GM19438 (cell line): ENCODE results near the gene PRPH.
"Not testable (repeated sequence)": the region's sequence is repeated elsewhere in the genome, so short reads cannot be mapped to it uniquely, and the experiment has no call there.

Experiments
- ATAC-seq: cut with Tn5 transposase; IDR thresholded peaks from one replicate; pipeline ENCODE4 v1.9.1; 2021; ENCODE audit warnings: low read depth; ENCODE audit not compliant: unreplicated experiment

PRPH gene

GRCh38 chr12:49297695-49298060 is 2.7 kb downstream of the PRPH start:
- ATAC-seq = no peak

DNA sequence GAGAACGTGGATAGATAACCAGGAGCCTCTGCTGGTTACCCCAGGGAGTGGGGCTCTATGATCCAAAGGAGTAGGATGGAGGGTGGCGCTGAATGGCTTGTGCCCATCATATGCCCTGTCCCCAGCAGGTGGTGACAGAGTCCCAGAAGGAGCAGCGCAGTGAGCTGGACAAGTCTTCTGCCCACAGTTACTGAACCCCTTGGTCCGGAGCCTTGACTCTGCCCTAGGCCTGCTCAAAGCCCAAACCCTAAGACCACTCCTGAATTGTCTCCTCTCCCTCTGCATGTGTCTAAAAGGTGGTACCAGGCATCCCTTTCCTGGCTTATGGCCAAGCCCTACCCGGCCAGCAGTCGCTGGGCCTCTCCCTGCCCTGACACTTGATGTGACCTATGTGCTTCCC is 3.2 kb downstream of the PRPH start:
- no peak for ATAC-seq

- ATAC-seq = no peak
Measured at GRCh38 chr12:49301760-49302159, 6.8 kb downstream of the PRPH start.

- ATAC-seq = no peak
Measured at GRCh38 chr12:49304161-49304560, 9.2 kb downstream of the PRPH start.

DNA sequence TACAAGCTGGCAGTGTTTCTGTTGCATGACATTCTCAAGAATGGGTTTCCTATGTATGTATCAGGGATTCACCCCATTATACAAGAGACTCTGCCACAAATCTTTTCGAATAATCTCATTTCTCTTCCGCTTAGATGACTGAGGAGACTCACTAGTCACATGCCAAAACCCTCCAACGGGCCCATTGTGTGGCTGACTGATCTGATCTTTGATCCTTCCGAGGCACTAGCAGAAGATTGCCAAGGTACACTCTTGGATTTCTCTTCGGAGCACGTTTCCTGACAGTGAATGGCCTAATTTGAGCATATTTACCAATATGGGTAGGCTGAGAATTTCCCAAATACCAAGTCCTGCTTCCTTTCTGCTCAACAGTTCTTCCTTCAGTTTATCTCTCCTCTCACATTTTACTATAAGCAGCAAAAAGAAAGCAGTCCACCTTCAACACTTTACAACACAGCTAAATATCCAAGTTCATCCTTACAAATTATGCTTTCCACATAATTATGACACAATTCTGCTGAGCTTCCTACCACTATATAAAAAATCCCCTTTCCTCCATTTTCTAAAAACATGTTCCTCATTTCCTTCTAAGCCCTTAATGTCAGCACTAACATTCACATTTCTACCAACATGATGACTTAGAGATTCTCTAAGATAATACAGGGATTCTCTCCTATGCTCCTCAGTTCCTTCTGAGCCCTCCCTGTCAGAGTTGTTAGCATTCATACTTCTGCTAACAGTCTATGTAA is 11.0 kb downstream of the PRPH start:
- no peak for ATAC-seq

DNA sequence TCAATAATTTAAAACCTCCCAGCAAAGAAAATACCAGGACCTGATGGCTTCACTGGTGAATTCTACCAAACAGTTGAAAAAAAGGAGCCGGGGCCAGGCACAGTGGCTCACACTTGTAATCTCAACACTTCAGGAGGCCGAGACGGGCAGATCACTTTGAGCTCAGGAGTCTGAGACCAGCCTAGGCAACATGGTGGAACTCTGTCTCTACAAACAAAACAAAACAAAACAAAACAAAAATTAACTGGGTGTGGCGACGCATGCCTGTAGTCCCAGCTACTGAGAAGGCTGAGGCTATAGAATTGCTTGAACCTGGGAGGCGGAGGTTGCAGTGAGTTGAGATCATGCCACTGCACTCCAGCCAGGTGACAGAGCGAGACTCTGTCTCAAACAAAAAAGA is 14.4 kb downstream of the PRPH start:
- no peak for ATAC-seq

- ATAC-seq = not testable (repeated sequence)
Measured at GRCh38 chr12:49310451-49311000, 15.6 kb downstream of the PRPH start.

DNA sequence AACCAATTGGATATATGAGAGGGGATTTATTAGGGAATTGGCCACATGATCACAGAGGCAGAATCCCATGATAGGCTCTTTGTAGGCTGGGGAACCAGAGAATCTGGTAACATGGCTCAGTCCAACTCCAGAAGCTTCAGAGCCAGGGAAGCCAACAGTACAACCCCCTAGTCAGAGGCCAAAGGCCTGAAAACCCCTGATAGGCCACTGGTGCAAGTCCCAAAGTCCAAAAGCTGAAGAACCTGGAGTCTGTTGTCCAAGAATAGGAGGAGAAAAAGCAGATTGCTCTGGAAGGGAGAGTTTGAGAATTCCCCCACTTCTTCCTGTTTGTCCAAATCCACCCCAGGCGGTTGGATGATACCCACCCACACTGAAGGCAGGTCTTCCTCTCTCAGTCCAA is 19.9 kb downstream of the PRPH start:
- ATAC-seq = no peak

DNA sequence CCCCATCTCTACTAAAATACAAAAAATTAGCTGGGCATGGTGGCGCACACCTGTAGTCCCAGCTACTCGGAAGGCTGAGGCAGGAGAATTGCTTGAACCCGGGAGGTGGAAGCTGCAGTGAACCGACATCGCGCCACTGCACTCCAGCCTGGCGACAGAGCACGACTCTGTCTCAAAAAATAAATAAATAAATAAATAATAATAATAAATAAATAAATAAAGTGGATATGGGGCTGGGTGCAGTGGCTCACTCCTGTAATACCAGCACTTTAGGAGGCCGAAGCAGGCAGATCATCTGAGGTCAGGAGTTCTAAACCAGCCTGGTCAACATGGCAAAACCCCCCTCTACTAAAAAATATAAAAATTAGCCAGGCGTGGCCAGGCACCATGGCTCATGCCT is 22.2 kb downstream of the PRPH start:
- ATAC-seq = not testable (repeated sequence)

- not testable (repeated sequence) for ATAC-seq
Measured at GRCh38 chr12:49320411-49321103, 25.6 kb downstream of the PRPH start.

DNA sequence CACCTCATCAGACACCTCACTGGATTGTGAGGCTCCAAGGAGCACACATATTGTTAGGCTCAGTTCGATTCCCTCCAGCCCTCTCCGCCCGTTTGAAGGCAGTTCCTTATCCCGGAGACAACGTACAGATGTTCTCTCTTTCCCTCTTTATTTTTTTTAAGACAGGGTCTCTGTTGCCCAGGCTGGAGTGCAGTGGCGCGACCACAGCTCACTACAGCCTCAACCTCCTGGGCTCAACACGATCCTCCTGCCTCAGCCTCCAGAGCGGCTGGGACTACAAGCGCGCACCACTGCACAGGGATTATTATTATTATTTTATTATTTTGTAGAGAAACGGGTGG is 27.4 kb downstream of the PRPH start:
- ATAC-seq = no peak

- ATAC-seq = peak; percentile 98
Measured at GRCh38 chr12:49322708-49323523, 28.0 kb downstream of the PRPH start, which contains the start of gene TROAP. TSS of gene TROAP (plus strand) at chr12:49323255. CDS start at chr12:49323609, 354 bp downstream.

DNA sequence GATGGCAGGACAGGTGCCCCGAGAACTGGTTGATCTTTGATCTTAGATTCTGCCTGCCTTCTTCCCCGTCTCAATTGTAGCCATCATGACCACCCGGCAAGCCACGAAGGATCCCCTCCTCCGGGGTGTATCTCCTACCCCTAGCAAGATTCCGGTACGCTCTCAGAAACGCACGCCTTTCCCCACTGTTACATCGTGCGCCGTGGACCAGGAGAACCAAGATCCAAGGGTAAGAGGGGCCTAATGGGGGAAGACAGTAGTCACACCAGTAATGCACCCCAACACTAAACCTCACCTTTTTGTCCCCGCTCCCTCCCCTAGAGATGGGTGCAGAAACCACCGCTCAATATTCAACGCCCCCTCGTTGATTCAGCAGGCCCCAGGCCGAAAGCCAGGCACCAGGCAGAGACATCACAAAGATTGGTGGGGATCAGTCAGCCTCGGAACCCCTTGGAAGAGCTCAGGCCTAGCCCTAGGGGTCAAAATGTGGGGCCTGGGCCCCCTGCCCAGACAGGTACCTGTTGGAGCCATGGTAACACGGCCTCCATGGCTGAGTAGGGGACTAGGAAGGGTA is 28.7 kb downstream of the PRPH start:
- no peak for ATAC-seq

GRCh38 chr12:49325606-49326005 is 30.7 kb downstream of the PRPH start:
- ATAC-seq = no peak

DNA sequence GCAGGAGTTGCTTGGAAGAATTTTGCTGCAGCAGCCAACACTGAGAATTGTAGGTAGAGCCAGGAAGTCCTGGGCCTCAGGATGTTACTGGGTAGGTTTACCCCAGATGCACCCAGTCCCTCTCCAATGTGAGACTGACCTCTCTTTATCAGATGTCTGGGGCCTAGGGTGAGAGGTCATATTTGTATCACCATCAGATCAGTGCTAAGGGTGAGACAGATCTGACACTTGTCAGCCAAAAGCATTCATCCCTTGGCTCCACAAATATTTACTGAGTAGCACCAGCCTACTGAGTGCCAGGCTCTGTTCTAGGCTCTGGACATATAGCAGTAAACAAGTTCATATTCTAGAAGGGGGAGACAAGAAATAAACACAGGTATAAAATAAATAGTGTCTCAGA is 32.4 kb downstream of the PRPH start:
- no peak for ATAC-seq

DNA sequence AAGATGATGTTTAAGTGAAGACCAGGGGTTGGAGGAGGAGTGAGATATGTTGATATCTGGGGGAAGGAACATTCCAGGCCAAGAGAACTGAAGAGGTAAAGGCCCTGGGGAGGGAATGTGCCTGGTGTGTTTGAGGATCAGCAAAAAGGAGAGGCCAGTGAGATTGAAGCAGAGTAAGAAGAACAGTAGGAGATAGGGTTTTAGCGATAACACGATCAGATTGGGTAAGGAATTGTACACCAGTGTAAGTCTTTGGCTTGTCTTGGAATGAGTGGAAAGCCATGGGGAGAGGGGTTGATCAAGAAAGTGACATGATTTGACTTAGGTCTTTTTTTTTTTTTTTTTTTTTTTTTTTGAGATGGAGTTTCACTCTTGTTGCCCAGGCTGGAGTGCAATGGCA is 32.9 kb downstream of the PRPH start:
- no peak for ATAC-seq

DNA sequence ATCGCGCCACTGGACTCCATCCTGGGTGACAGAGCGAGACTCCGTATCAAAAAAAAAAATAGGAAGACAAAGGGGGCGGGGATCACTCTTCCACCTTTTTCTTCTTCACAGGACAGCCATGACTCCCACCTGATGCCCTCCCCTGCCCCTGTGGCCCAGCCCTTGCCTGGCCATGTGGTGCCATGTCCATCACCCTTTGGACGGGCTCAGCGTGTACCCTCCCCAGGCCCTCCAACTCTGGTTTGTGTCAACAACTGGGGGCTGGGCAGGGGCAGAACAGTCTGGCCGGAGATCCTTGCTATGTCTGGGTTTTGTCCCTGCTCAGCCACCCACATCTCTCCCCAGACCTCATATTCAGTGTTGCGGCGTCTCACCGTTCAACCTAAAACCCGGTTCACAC is 33.9 kb downstream of the PRPH start:
- ATAC-seq = no peak

DNA sequence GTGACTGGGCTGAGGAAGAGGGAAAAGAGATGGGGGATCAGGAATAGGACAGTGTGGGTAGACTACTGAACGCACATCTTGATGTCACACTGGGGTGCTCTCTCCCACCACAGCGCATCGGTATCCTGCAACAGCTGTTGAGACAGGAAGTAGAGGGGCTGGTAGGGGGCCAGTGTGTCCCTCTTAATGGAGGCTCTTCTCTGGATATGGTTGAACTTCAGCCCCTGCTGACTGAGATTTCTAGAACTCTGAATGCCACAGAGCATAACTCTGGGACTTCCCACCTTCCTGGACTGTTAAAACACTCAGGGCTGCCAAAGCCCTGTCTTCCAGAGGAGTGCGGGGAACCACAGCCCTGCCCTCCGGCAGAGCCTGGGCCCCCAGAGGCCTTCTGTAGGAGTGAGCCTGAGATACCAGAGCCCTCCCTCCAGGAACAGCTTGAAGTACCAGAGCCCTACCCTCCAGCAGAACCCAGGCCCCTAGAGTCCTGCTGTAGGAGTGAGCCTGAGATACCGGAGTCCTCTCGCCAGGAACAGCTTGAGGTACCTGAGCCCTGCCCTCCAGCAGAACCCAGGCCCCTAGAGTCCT is 35.2 kb downstream of the PRPH start:
- ATAC-seq = no peak

DNA sequence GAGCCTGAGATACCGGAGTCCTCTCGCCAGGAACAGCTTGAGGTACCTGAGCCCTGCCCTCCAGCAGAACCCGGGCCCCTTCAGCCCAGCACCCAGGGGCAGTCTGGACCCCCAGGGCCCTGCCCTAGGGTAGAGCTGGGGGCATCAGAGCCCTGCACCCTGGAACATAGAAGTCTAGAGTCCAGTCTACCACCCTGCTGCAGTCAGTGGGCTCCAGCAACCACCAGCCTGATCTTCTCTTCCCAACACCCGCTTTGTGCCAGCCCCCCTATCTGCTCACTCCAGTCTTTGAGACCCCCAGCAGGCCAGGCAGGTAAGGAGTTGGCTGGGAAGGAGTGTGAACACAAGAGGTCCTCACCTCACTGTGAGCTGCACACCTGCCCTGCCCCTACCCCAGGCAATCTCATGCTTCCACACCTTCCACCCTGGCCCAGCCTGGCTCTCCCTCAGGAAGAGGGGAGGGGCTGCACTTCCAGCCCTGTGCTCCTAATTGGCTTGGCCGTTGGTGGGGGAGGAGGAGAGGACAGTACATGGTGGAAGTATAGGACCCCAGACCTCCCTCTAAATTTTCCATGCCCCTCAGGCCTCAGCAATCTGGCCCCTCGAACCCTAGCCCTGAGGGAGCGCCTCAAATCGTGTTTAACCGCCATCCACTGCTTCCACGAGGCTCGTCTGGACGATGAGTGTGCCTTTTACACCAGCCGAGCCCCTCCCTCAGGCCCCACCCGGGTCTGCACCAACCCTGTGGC is 35.9 kb downstream of the PRPH start:
- ATAC-seq = no peak
